Measurements from ENCODE around the gene HLF.

HLF gene

GRCh38 chr17:55344514-55344997 lies 79.8 kb downstream of the HLF start:
- DNase-seq (ENCODE audit: low read depth), result no peak
- no peak overlapping the region for H3K4me3 ChIP-seq (ENCODE audit: low read length)
- no peak for TF ChIP-seq CTCF (IDR thresholded peaks at IDR 0.05; ENCODE audit: insufficient read depth, low read depth, low read length, missing control alignments)

- no peak overlapping the region for H3K4me3 ChIP-seq (ENCODE audit: low read length)
- no peak for TF ChIP-seq CTCF (IDR thresholded peaks at IDR 0.05; ENCODE audit: insufficient read depth, low read depth, low read length, missing control alignments)
- DNase-seq (ENCODE audit: low read depth), result no peak
Measured at GRCh38 chr17:55345132-55345531, 80.4 kb downstream of the HLF start.

GRCh38 chr17:55346658-55347057 lies 81.9 kb downstream of the HLF start:
- H3K4me3 ChIP-seq (ENCODE audit: low read length), result no peak overlapping the region
- TF ChIP-seq CTCF (IDR thresholded peaks at IDR 0.05; ENCODE audit: insufficient read depth, low read depth, low read length, missing control alignments), result no peak
- no peak for DNase-seq (ENCODE audit: low read depth)

- no peak for TF ChIP-seq CTCF (IDR thresholded peaks at IDR 0.05; ENCODE audit: insufficient read depth, low read depth, low read length, missing control alignments)
- H3K4me3 ChIP-seq (ENCODE audit: low read length), result no peak overlapping the region
- no peak for DNase-seq (ENCODE audit: low read depth)
Measured at GRCh38 chr17:55347341-55347740, 82.6 kb downstream of the HLF start.

- no peak overlapping the region for H3K4me3 ChIP-seq (ENCODE audit: low read length)
- peak; percentile 85 for TF ChIP-seq CTCF (IDR thresholded peaks at IDR 0.05; ENCODE audit: insufficient read depth, low read depth, low read length, missing control alignments)
- peak; percentile 58 for DNase-seq (ENCODE audit: low read depth)
Measured at GRCh38 chr17:55348749-55349354, 84.1 kb downstream of the HLF start.

GRCh38 chr17:55350825-55351205 lies 86.1 kb downstream of the HLF start:
- no peak for DNase-seq (ENCODE audit: low read depth)
- H3K4me3 ChIP-seq (ENCODE audit: low read length), result no peak overlapping the region
- no peak for TF ChIP-seq CTCF (IDR thresholded peaks at IDR 0.05; ENCODE audit: insufficient read depth, low read depth, low read length, missing control alignments)

- H3K4me3 ChIP-seq (ENCODE audit: low read length), result no peak overlapping the region
- no peak for DNase-seq (ENCODE audit: low read depth)
- TF ChIP-seq CTCF (IDR thresholded peaks at IDR 0.05; ENCODE audit: insufficient read depth, low read depth, low read length, missing control alignments), result no peak
Measured at GRCh38 chr17:55351226-55351625, 86.5 kb downstream of the HLF start.
